Glomerular visceral epithelial cell (primary cell): ENCODE measurements around the gene SUN5.

Source experiments
- DNase-seq: peaks from one replicate; pipeline ENCODE4 v3.0.0-alpha.2; 2016; ENCODE audit errors: extremely low spot score

The SUN5 gene

GRCh38 chr20:33026779-33027759 lies 22.8 kb upstream of the SUN5 start:
- no peak for DNase-seq

- DNase-seq: no peak
Measured at GRCh38 chr20:33026072-33026778, 22.0 kb upstream of the SUN5 start.

DNA sequence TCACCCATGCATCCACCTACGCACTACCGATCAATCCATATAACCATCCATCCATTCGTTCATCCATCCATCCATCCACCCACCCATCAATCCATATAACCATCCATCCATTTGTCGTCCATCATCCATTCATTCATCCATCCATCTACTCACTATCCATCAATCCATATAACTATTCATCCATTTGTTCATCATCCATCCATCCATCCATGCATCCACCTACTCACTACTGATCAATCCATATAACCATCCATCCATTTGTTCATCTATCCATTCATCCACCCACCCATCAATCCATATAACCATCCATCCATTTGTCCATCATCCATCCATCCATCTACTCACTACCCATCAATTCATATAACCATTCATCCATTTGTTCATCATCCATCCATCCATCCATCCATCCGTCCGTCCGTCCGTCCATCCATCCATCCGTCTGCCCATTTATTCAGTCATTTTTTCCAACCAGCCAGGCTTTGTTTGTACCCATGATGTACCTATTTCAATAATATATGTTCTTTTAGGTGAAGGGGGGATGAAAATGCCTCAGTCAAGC lies 21.2 kb upstream of the SUN5 start:
- DNase-seq: no peak

DNA sequence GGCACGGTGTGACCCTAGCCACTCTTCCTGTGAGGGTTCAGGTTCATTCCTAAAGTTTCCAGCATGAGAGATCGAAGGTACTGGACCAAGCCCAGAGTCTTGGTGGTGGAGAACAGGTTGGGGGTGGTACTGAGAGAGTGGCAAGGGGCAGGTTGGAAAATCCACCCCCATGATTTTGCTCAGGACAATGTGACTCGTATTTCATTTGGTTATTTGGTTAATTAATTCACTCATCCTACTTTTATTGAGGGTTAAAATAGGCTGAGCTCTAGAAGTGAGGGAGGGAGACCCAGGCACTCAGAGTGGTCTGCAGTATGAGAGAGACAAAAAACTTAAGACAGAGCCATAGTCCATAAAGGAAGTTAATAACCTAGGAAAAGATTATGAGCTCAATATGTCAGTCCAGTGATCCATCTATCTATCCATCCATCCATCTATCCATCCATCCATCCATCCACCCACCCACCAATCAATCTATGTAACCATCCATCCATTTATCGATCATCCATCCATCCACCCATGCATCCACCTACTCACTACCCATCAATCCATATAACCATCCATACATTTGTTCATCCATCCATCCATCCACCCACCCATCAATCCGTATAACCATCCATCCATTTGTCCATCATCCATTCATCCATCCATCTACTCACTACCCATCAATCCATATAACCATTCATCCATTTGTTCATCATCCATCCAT lies 20.5 kb upstream of the SUN5 start:
- DNase-seq: no peak

- DNase-seq: no peak
Measured at GRCh38 chr20:33024243-33024560, 20.0 kb upstream of the SUN5 start.

GRCh38 chr20:33023439-33024242 lies 19.4 kb upstream of the SUN5 start:
- DNase-seq: no peak

- no peak for DNase-seq
Measured at GRCh38 chr20:33022694-33023438, 18.6 kb upstream of the SUN5 start.

DNA sequence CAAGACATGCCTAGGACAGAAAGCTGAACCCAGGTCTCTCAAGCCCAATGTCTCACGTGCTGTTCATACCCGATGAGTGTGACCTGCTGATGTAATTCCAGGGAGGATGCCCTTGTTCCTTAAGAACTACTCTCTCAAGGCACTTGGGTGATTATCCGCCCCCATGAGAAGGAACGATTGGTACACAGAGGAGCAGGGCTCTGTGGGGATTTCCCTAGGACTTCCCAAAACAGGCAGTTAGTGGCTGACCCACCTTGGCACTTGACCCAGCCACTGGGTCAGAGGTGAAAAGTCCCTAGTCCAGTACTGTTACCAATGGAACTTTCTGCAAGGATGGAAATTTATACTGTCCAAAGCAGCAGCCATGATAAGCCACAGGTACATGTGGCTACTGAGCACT lies 18.1 kb upstream of the SUN5 start:
- DNase-seq: no peak

DNA sequence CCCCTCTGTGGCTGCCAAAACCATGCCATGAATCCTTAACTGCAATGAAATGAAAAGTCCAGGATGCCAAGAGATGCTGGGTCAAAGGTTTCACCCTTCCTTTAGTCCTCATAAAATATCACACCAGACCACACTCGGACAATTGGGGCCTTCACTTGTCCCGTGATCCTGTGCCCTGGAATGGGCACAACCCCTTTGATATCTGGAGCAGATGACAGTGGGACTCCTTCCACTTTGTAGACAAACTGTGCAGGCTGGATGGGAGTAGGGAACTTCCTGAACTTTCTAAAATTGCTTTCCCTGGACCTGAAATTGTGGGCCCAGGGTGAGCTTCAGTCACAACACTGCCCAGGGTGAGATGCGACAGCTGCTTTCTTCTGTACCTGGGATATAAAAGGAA lies 17.6 kb upstream of the SUN5 start:
- DNase-seq: no peak

DNA sequence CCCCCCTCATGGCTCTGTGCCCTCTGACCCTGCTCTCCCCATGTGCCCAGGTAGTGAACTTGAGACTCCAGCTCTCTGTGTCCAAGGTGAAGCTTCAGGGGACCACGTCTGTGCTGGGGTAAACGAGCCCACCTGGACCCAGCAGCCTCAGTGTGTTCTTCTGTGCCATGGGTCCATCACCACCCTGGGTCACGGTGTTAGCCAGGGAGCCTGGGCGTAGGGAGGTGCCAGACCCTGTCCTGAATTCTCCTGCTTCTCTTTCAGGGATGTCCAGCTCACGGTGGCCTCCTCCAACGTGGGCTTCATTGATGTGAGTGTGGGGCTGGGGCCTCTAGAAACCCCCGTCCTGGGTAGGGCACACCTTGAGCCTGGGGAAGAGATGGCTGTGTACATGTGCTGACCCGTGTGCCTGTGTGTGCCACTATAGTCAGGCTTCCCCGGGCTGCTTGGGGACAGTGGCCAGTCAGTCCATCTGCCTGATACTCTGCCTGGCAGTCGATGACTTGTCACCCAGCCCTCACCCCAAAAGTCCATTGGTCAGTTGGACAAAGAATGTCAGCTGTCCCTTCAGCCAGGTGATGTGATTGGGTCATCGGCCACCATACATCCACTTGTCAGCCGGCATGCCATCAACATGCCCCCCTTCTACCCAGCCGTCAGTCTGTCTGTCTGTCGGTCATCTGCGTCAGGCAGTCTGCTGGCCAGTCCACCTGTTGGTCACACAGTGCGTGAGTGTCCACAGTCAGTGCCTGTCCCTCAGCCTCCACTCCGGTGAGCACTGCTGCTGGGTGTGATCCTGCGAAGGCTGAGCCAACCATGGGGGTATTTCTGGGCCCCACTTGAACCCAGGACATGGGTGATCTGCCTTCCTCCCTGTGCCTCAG lies 16.3 kb upstream of the SUN5 start:
- DNase-seq: no peak

GRCh38 chr20:33019465-33020277 lies 15.4 kb upstream of the SUN5 start:
- DNase-seq: no peak

DNA sequence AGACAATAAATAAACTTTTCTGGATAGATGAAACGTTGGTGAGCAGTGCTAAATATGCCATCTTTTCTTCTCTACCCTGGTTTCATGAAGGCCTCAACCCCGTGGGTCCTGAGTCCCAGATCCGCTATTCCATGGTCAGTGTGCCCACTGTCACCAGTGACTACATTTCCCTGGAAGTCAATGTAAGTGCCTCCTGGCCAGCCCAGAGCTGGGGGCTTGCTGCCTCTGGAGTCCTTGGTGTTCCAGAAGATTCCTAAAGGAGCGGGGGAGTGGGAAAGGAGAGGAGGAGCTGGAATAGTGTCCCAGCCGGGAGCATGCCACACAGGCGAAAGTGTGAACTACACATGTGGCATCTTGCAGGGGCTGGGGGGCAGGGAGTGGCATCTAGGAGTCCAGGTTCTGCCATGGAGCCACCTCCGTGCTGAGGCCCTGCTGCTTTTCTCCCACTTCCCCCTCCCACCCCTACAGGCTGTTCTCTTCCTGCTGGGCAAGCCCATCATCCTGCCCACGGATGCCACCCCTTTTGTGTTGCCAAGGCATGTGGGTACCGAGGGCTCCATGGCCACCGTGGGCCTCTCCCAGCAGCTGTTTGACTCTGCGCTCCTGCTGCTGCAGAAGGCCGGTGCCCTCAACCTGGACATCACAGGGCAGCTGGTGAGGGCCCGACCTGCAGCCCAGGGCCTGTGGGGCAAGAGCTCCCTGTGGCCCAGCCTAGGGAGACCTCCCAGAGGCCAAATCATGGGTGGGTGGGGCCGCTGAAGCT lies 14.1 kb upstream of the SUN5 start:
- no peak for DNase-seq

DNA sequence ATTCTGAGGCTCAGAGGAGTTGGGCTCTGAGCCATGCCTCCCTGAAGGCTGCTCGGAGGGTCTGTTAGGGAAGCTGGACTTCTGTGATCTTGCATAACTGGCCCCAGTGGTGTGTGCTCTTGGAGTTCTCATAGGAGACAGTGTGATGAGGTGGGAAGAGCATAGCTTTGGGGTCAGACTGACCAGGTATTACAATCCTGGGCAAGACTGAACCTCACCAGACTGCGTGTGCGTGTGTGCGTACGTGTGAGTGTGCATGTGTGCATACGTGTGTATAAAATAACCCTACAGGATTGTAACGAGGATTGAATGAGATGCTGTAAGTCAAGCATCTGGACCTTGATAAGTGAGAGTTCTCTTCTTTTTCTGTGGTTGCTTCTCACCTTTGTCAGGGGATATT lies 13.3 kb upstream of the SUN5 start:
- DNase-seq: no peak

DNA sequence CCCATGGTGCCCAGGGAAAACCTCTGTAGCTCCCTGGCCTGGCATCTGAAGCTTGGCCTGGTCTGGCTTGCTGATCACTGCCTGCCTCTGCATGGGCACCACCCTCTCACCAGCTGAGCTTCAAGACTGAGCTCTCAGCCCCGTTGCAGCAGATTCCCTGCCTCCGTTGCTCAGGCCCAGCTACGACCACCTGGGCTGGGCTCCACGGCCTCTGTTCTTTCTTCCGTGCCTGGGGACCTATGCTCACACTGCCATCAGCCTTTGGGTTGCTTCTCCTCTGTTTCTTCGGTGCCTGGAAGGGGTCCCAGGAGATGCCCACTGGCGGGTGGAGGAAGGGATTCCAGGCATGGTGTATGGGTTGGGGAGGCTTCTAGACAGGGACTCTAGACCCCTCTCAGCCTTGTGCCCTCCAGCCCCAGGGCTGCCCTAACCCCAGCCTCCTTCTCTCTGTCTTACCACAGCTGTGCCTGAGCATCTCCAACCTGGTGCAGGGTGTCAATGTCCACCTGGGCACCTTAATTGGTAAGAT lies 12.4 kb upstream of the SUN5 start:
- no peak for DNase-seq

GRCh38 chr20:33015700-33016580 lies 11.7 kb upstream of the SUN5 start:
- no peak for DNase-seq

DNA sequence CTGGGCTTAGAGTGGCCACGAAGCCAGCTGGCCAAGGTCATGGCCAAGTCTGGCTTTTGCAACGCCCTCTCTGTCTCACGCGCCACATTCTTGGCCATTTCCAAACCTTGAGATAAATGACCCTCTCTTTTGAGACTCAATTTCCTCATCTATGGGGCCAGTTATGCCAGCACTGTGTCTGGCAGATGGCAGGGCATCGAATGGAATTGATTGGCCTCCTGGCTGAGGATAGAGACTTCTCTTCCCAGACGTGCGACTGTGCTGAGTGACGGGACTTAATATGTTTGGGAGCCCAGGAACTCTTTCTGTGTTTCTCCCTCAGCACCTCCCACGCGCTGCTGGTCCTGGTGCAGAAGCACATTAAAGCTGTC lies 10.9 kb upstream of the SUN5 start:
- no peak for DNase-seq
